SK-N-SH (cell line): Measurements from ENCODE around the gene H6PD. TPM values are rescaled to one million over a fixed set of nuclear protein-coding genes. Genes with fewer than 3 reads are reported as not detected.

Source experiments
- CTCF ChIA-PET: fragments of 300-600, 350-600 bp; formaldehyde crosslinking; extraction: SDS; loops from one replicate; lab custom pipeline; 2021; lab: Yijun Ruan, JAX
- POLR2A ChIA-PET: fragments of 350-600 bp; sonication (Branson Sonifier 250); formaldehyde crosslinking; extraction: SDS; loops from one replicate; lab custom pipeline; 2020; ENCODE audit warnings: antibody characterized with exemption, inconsistent platforms; lab: Yijun Ruan, JAX
- DNase-seq: peaks from one replicate; pipeline ENCODE4 v3.0.0; 2012
- H2AFZ ChIP-seq: fragments of 200-600 bp; sonication (generic); 2 replicates; pipeline ENCODE4 v1.8.1; 2016; ENCODE audit warnings: antibody characterized with exemption, mild to moderate bottlenecking, low read depth
- H3F3A ChIP-seq: fragments of 200-600 bp; sonication (generic); replicated peaks from 2 replicates; pipeline ENCODE3; 2016; ENCODE audit warnings: antibody characterized with exemption, mild to moderate bottlenecking; ENCODE audit not compliant: insufficient read depth
- H3K27ac ChIP-seq, 2 experiments: fragments of 200-500 bp in 1 of 2; fragments of 200-600 bp in 1 of 2; sonication (Bioruptor generic) in 1 of 2; sonication (generic), shearing (Covaris generic) in 1 of 2; 2 replicates each; pipeline versions ENCODE4 v1.5.1 to v1.6.1; 2014 to 2016; ENCODE audit warnings: low read depth in 2 of 2, inconsistent platforms in 1 of 2, low read length in 1 of 2, mild to moderate bottlenecking in 1 of 2, mixed read lengths in 1 of 2
- H3K27me3 ChIP-seq: fragments of 200-600 bp; sonication (generic), shearing (Covaris generic); 2 replicates; pipeline ENCODE4 v1.6.1; 2016; ENCODE audit warnings: mixed run types; ENCODE audit not compliant: insufficient read depth
- H3K36me3 ChIP-seq, 2 experiments: fragments of 200-500 bp in 1 of 2; fragments of 200-600 bp in 1 of 2; sonication (Bioruptor generic) in 1 of 2; sonication (generic) in 1 of 2; replicated peaks in 1 of 2; 2 replicates each; pipeline versions ENCODE3 to v1.5.1; 2014 to 2016; ENCODE audit warnings: low read length in 1 of 2, mild to moderate bottlenecking in 1 of 2; ENCODE audit not compliant: insufficient read depth in 2 of 2, control insufficient read depth in 1 of 2
- H3K4me1 ChIP-seq, 2 experiments: fragments of 200-500 bp in 1 of 2; fragments of 200-600 bp in 1 of 2; sonication (Bioruptor generic) in 1 of 2; sonication (generic), shearing (Covaris generic) in 1 of 2; 2 replicates each; pipeline versions ENCODE4 v1.5.1 to v1.6.1; 2014 to 2016; ENCODE audit warnings: low read depth in 1 of 2, low read length in 1 of 2, mixed run types in 1 of 2; ENCODE audit not compliant: insufficient read depth in 2 of 2, control insufficient read depth in 1 of 2
- H3K4me2 ChIP-seq: fragments of 200-600 bp; sonication (generic), shearing (Covaris generic); 2 replicates; pipeline ENCODE4 v1.6.1; 2017; ENCODE audit warnings: mixed run types
- H3K4me3 ChIP-seq, 2 experiments: fragments of 200-500 bp in 1 of 2; fragments of 200-600 bp in 1 of 2; sonication (Bioruptor generic) in 1 of 2; sonication (generic), shearing (Covaris generic) in 1 of 2; 2 replicates each; pipeline versions ENCODE4 v1.5.1 to v1.8.1; 2014 to 2016; ENCODE audit warnings: low read depth in 2 of 2, inconsistent platforms in 1 of 2, low read length in 1 of 2, mild to moderate bottlenecking in 1 of 2, mixed read lengths in 1 of 2, moderate library complexity in 1 of 2
- H3K79me2 ChIP-seq: fragments of 200-600 bp; sonication (generic); 2 replicates; pipeline ENCODE4 v1.8.1; 2017; ENCODE audit warnings: mild to moderate bottlenecking; ENCODE audit not compliant: insufficient read depth
- H3K9ac ChIP-seq: fragments of 200-600 bp; sonication (generic); 2 replicates; pipeline ENCODE4 v1.6.1; 2017; ENCODE audit warnings: mixed run types
- H3K9me2 ChIP-seq: fragments of 200-600 bp; sonication (generic); 2 replicates; pipeline ENCODE4 v1.6.1; 2017; ENCODE audit warnings: mixed run types
- H3K9me3 ChIP-seq: fragments of 200-600 bp; sonication (generic); 2 replicates; pipeline ENCODE4 v1.6.1; 2017; ENCODE audit warnings: mixed run types, mild to moderate bottlenecking, moderate library complexity
- H4K20me1 ChIP-seq: fragments of 200-600 bp; sonication (generic); 2 replicates; pipeline ENCODE4 v1.6.1; 2017; ENCODE audit warnings: mild to moderate bottlenecking, mixed run types; ENCODE audit not compliant: insufficient read depth
- GABPA ChIP-seq: IDR thresholded peaks from 2 replicates; pipeline ENCODE4 v1.4.0; 2012; ENCODE audit warnings: low read depth, mild to moderate bottlenecking
- JUND ChIP-seq: IDR thresholded peaks from 2 replicates; pipeline ENCODE4 v1.4.0; 2012
- MEF2A ChIP-seq: IDR thresholded peaks from 2 replicates; pipeline ENCODE4 v1.4.0; 2012; ENCODE audit warnings: low read depth, borderline replicate concordance
- NFIC ChIP-seq: IDR thresholded peaks from 2 replicates; pipeline ENCODE4 v1.4.0; 2012; ENCODE audit warnings: borderline replicate concordance
- POLR2AphosphoS5 ChIP-seq: IDR thresholded peaks from 2 replicates; pipeline ENCODE4 v1.6.1; 2012; ENCODE audit warnings: low read depth, low read length
- RAD21 ChIP-seq: IDR thresholded peaks from 2 replicates; pipeline ENCODE4 v1.6.1; 2012; ENCODE audit warnings: mild to moderate bottlenecking, low read length
- RFX5 ChIP-seq: IDR thresholded peaks from 2 replicates; pipeline ENCODE4 v1.6.1; 2012; ENCODE audit warnings: mild to moderate bottlenecking, improper control_type of control experiment, low read length
- RXRA ChIP-seq: IDR thresholded peaks from 2 replicates; pipeline ENCODE4 v1.4.0; 2012; ENCODE audit warnings: low read depth, mild to moderate bottlenecking, borderline replicate concordance
- SIN3A ChIP-seq: IDR thresholded peaks from 2 replicates; pipeline ENCODE4 v1.6.1; 2012; ENCODE audit warnings: low read depth, mild to moderate bottlenecking, low read length, moderate library complexity, borderline replicate concordance
- TCF12 ChIP-seq: IDR thresholded peaks from 2 replicates; pipeline ENCODE4 v1.4.0; 2012
- TEAD4 ChIP-seq: IDR thresholded peaks from 2 replicates; pipeline ENCODE4 v1.4.0; 2012; ENCODE audit warnings: mild to moderate bottlenecking, borderline replicate concordance; ENCODE audit not compliant: insufficient read depth
- YY1 ChIP-seq: IDR thresholded peaks from 2 replicates; pipeline ENCODE4 v1.4.0; 2012; ENCODE audit warnings: low read depth, mild to moderate bottlenecking
- WGBS: methylation state at CpG from one replicate; pipeline ENCODE4 v1.1.6; 2017; ENCODE audit warnings: low lambda C conversion rate; 5-methylcytosine and 5-hydroxymethylcytosine counted together
- polyA plus RNA-seq, 3 experiments: library from polyadenylated mRNA; depleted of rRNA; stranded (reverse); fragments of >200 nt; gene quantifications; 2 replicates each; pipeline ENCODE4 v1.2.3, GENCODE V29; 2012
- TF ChIP-seq, protein P1 (sequence below): IDR thresholded peaks from 2 replicates; pipeline ENCODE4; 2012
- TF ChIP-seq, protein P2 (sequence below): fragments of 150-350 bp; IDR thresholded peaks from 2 replicates; pipeline ENCODE4 v1.6.1; 2017; ENCODE audit warnings: antibody characterized with exemption, low read length, low read depth, borderline replicate concordance
- TF ChIP-seq, protein P3 (sequence below): IDR thresholded peaks from 2 replicates; pipeline ENCODE4 v1.4.0; 2012; ENCODE audit warnings: low read depth
- TF ChIP-seq, protein P4 (sequence below): IDR thresholded peaks from 2 replicates; pipeline ENCODE4 v1.4.0; 2012; ENCODE audit warnings: low read depth, borderline replicate concordance
- TF ChIP-seq, protein P5 (sequence below): fragments of 200-600 bp; sonication (generic); IDR thresholded peaks from 2 replicates; pipeline ENCODE4 v1.6.1; 2017; ENCODE audit warnings: antibody characterized with exemption, mild to moderate bottlenecking, moderate library complexity

H6PD gene
- polyA plus RNA-seq, 1 of the 3 experiments (the other 2 are of a cell fraction): 19.1 TPM

DNA sequence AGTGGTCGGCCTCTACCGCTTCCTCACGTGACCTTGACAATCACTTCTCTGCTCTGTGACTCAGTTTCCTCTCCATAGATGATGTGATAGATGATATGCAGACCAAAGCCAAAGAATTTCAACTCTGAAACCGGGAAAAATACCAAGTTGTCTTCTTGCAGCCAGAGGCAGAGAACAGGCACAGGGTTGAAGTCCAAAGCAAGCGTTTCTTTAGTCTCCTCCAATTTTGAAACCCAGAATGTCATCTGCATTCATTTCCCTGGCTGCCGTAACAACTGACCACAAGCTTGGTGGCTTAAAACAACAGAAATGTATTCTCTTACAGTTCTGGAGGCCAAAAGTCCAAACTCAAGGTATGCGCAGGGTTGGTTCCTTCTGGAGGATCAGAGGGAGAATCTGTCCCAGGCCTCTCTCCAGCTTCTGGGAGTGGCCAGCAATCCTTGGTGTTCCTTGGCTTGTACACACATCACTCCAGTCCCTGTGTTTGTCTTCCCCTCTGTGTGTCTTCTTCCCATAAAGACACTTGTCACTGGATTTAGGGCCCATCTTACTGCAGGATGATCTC lies 30.3 kb upstream of the H6PD start:
- 68% methylated on average over 6 of the region's 7 CpGs for WGBS
- POLR2A ChIA-PET: no interaction called here
- no peak for DNase-seq
- Histone ChIP-seq H3K4me3 (no peak overlapping the region), H3F3A (no peaks in the 10 kb centered on the region), H3K79me2 (no peaks in the 10 kb centered on the region), H3K9ac (no peak overlapping the region), H3K4me2 (no peak overlapping the region), H3K27me3 (no peaks in the 10 kb centered on the region; the same call in 1 of the 2 replicates), H3K4me1 (peaks cover 0 to 11% of the 10 kb centered on the region in 2 experiments; a peak in 1 of 4 replicates), H3K27ac (no peak overlapping the region), H3K9me3 (no peaks in the 10 kb centered on the region), H2AFZ (no peak overlapping the region), H3K36me3 (no peaks in the 10 kb centered on the region), H4K20me1 (no peaks in the 10 kb centered on the region), H3K9me2 (no peaks in the 10 kb centered on the region)
- CTCF ChIA-PET: no interaction called here
- TF ChIP-seq TEAD4 (no peak), NFIC (no peak), TCF12 (no peak), POLR2AphosphoS5 (no peak), GABPA (no peak), JUND (no peak), RXRA (no peak), RFX5 (no peak), YY1 (no peak), RAD21 (no peak), MEF2A (no peak)
- TF ChIP-seq, protein P1, sequence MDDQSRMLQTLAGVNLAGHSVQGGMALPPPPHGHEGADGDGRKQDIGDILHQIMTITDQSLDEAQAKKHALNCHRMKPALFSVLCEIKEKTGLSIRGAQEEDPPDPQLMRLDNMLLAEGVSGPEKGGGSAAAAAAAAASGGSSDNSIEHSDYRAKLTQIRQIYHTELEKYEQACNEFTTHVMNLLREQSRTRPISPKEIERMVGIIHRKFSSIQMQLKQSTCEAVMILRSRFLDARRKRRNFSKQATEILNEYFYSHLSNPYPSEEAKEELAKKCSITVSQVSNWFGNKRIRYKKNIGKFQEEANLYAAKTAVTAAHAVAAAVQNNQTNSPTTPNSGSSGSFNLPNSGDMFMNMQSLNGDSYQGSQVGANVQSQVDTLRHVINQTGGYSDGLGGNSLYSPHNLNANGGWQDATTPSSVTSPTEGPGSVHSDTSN: no peak
- TF ChIP-seq, protein P2, sequence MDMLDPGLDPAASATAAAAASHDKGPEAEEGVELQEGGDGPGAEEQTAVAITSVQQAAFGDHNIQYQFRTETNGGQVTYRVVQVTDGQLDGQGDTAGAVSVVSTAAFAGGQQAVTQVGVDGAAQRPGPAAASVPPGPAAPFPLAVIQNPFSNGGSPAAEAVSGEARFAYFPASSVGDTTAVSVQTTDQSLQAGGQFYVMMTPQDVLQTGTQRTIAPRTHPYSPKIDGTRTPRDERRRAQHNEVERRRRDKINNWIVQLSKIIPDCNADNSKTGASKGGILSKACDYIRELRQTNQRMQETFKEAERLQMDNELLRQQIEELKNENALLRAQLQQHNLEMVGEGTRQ: no peak
- TF ChIP-seq, protein P3, sequence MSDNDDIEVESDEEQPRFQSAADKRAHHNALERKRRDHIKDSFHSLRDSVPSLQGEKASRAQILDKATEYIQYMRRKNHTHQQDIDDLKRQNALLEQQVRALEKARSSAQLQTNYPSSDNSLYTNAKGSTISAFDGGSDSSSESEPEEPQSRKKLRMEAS: no peak
- TF ChIP-seq, protein P4, sequence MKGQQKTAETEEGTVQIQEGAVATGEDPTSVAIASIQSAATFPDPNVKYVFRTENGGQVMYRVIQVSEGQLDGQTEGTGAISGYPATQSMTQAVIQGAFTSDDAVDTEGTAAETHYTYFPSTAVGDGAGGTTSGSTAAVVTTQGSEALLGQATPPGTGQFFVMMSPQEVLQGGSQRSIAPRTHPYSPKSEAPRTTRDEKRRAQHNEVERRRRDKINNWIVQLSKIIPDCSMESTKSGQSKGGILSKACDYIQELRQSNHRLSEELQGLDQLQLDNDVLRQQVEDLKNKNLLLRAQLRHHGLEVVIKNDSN: no peak

DNA sequence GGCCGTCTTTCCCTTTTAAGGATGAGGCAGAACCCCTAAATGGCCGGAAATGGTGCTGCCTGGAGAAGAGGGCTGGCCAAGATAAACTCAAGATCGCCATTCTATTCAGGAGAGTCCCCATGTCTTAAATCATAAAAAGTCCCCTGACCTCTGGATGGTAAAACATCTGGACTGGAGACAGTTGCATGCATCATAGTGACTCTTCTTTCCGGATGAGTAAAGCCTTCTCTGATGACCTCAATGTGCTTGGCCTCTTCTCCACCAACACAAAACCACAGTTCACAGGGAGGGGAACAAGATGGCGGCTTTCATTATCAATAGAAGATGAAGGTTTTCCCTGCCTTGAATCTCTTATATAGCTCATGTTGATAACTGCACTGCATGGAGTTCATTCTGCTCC lies 27.5 kb upstream of the H6PD start:
- Histone ChIP-seq H3K9me3 (no peaks in the 10 kb centered on the region), H3K36me3 (no peaks in the 10 kb centered on the region), H3K79me2 (no peaks in the 10 kb centered on the region), H4K20me1 (no peaks in the 10 kb centered on the region), H3K4me2 (no peak overlapping the region), H3K27ac (no peak overlapping the region), H3K4me1 (peaks cover 0 to 4% of the 10 kb centered on the region in 2 experiments; a peak in 1 of 4 replicates), H3K9ac (no peak overlapping the region), H3K9me2 (no peaks in the 10 kb centered on the region), H2AFZ (no peak overlapping the region), H3F3A (no peaks in the 10 kb centered on the region), H3K27me3 (no peaks in the 10 kb centered on the region; the same call in 1 of the 2 replicates), H3K4me3 (no peak overlapping the region)
- CTCF ChIA-PET: interaction anchor here (0.7 to 2.7 kb wide), 2 partner anchors 11 to 27 kb away, joined by 3 to 12 read pairs; partner anchors contain the start of gene H6PD
- POLR2A ChIA-PET: no interaction called here
- DNase-seq: no peak
- TF ChIP-seq SIN3A (no peak), TCF12 (peak; percentile 16; the same call in 1 of the 2 replicates)
- TF ChIP-seq, protein P5, sequence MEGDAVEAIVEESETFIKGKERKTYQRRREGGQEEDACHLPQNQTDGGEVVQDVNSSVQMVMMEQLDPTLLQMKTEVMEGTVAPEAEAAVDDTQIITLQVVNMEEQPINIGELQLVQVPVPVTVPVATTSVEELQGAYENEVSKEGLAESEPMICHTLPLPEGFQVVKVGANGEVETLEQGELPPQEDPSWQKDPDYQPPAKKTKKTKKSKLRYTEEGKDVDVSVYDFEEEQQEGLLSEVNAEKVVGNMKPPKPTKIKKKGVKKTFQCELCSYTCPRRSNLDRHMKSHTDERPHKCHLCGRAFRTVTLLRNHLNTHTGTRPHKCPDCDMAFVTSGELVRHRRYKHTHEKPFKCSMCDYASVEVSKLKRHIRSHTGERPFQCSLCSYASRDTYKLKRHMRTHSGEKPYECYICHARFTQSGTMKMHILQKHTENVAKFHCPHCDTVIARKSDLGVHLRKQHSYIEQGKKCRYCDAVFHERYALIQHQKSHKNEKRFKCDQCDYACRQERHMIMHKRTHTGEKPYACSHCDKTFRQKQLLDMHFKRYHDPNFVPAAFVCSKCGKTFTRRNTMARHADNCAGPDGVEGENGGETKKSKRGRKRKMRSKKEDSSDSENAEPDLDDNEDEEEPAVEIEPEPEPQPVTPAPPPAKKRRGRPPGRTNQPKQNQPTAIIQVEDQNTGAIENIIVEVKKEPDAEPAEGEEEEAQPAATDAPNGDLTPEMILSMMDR: no peak
- WGBS: 42% methylated on average over 4 of the region's 5 CpGs
